Dermis microvascular lymphatic vessel endothelial cell (primary cell): ENCODE results near the gene LELP1. TPM values are rescaled to one million over a fixed set of nuclear protein-coding genes. Genes with fewer than 3 reads are reported as not detected.

ENCODE experiments used
- DNase-seq, 2 donors: peaks; one replicate each; pipeline versions ENCODE4 v3.0.0 to v3.0.0-alpha.2; 2010; ENCODE audit warnings: low read depth in 2 of 2
- total RNA-seq: library from RNA; depleted of rRNA; stranded (reverse); fragments of >200 nt; gene quantifications from 2 replicates; pipeline ENCODE4 v1.2.1, GENCODE V29; 2014

The LELP1 gene
- total RNA-seq, 1 donor from 2014 or later = not detected

DNA sequence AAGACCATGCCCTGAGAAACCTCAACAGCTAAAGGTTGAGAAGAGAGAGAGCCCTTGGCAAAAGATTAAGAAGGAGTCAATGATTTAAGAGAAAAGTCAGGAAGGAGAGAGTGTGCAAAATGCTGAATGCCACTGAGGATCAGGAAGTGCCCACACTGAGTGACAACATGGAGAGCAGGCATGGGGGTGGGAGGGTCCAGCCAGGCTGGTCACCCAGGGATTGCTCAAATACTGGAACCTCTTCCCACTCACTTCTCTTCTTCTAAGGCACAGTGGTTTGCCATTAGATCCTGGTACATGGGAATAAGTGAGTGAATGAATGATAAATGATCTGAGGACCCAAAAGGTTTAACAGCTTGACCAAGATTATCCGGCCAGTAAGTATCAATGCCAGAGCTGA, 25.3 kb downstream of the LELP1 start:
- DNase-seq = no peak

DNA sequence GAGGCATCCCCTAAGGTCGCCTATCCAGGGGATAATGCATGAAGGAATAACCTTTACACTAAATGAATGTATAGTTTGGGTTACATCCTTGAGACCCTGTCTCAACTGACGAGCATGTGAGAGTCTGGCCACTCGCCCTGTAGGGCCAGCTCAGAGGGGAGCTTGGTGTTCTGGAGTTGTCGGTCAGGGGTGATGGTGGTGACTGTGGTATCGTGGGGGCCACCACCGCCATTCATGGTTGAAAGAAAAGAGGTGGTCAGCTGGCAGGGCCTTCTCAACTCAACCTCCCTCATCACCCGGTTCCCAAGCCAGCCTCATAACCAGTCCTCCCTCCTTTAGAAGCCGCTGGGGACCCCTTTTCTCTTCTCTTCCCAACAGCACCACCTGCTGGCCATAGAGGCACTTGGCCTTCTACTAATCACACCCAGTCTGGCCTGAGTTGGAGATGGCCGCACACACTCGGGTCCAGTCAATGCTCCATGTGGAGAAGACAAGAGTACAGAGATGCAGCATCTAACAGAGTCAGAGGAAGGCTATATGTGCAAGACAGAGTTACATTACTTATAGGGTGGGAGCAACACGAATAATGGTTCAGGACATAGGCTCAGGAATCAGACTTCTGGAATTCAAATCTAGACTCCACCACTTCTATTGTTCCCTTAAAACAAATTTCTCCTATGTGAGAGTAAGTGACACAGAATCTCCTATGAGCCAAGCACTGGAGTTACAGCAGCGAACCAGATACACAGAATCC, 26.0 kb downstream of the LELP1 start:
- DNase-seq = peak in 1 of 2 donors; percentile 11

DNA sequence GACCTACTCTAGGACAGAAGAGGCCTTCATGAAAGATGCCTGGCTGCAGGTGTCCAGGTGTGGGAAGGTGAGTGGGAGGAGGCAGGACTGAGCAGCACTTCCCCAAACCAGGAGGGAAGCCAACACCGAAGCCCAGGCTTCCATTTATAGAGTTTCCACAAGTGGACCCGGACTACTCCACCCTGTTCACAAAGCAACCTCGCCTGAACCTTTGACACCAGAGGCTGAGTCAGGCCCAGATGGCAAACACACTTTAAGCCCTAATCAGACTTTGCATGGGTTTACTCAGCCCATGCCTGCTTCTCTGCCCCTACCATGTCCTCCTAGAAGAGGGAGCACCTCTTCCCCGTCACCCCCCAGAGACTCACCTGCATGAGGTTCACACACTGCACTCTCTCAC, 28.1 kb downstream of the LELP1 start:
- DNase-seq = no peak

- DNase-seq = no peak
Measured at GRCh38 chr1:153231785-153232184, 28.6 kb downstream of the LELP1 start.

- DNase-seq = no peak
Measured at GRCh38 chr1:153232553-153232952, 29.3 kb downstream of the LELP1 start.

GRCh38 chr1:153233448-153233847, 30.2 kb downstream of the LELP1 start:
- no peak for DNase-seq

GRCh38 chr1:153238527-153238926, 35.3 kb downstream of the LELP1 start:
- no peak for DNase-seq

GRCh38 chr1:153242160-153242559, 38.9 kb downstream of the LELP1 start:
- DNase-seq = no peak

- DNase-seq = no peak
Measured at GRCh38 chr1:153245466-153245865, 42.2 kb downstream of the LELP1 start.

DNA sequence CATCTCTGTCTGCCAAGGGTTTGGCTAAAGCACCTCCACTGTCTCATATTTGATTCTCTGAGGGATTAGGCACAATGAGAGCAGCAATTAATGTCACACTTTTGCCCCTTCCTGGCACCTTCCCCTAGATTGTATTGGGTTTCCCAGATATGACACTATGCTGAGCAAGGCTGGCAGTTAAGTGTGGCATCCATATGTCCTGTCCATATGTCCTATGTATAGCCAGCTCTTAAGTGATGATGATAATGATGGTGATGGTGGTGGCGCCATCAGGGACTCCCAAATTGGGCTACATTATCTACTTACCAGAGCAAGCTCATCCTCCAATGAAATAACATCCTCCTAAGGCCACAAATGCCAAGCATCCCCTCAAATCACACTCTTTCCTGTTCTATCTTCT, 42.8 kb downstream of the LELP1 start:
- no peak for DNase-seq

DNA sequence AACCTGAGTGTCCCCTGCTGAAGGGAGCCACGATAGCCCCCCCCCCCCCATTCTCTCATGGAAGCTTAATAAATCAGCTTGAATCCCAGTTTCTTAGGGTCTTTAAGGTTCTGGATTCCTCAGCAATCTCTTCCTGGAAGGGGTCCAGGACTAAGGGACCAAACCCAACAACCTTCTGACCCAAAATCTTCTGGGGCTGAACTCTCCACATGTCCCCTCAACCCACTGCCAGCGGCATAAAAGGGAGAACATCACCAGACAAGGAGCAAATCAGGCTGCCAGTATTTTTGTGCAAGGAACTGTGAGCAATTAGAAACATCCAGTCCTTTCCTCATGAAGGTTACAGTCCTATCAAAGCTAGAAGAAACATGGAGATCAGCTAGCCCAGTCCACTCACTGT, 43.6 kb downstream of the LELP1 start:
- no peak for DNase-seq

DNA sequence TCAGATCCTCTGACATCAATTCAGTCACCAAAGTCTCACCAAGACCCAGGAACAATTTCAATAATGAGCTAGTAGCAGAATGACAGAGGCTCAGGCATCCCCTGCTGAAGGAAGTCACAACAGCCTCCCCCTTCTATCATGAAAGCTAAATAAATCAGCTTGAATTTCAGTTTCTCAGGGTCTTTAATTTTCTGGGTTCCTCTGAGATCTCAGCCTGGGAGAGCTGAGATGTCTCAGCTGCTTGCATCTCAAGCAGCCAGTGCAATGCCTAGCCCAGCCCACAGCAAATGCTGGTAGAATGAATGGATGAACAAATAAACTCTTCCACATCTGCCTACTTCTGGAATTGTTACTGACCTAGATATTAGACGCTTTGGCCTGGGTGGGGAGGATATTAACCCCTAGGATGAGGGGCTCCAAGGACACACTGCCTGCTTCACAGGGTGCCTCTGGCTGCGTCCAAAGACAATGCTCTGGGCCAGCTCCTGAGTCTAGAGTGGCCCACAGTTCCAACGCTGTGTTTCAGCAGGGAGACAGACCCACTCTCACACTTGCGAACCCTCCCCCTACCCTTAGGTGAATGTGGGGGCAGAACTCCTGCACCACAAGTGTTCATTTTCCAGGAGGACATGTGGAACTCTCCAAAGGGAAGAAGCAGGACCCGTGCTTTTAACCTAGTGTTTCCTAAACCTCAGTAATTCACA, 45.1 kb downstream of the LELP1 start:
- no peak for DNase-seq

DNA sequence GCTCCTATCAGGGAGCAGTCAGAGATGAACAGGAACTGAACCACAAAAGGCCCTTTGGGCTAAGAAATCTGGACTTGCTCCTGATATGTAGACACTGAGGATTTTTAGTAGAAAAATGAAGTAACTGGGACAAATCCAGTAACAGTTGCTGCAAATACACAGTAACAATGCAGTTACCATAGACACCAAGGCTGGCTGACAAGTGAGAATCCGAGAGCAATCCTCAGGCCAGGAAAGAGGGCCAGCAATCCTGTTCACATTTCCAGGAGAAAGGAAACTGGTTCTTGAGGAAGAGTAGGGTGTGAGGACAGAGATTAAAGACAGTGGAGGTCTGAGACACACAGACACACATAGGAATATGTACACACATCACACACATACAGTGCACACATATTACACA, 46.9 kb downstream of the LELP1 start:
- DNase-seq = no peak

DNA sequence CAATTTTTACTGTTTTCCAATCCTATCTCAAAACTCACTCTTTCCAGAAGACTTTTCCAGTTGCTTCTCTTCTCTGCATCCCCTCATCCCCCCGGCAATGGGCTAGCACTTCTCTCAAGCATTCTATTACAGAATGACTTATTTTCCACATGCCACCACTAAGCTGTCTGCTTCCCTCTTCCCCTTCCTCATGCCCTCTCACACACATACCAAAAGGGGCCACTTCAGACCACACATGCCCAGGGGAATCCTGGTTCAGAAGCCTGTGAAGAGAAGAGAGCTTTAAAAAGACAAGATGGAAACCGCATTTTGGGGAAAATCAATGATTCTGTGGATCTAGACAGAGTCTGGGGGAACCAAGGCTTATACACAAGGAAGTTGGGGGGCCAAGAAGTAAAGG, 47.9 kb downstream of the LELP1 start:
- DNase-seq = no peak

DNA sequence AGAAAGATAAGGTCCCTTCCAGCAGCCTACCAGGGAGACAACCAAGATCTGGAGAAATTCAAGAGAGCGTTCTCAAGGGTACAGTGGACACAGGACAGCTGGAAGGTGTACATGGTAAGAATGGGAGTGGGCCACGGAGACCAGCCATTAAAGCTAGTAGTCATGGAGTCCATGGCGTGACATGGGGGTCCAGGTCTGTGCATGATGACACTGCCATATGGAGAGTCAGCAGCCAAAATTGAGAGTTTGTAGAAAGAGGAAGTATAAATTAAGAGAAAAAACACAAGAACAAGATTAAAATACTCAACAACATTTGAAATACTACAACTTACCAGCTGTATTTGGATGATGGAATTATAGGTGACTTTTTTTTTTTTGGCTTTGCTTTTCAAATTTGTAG, 48.3 kb downstream of the LELP1 start:
- no peak for DNase-seq

- DNase-seq = no peak
Measured at GRCh38 chr1:153251988-153252387, 48.8 kb downstream of the LELP1 start.

- no peak for DNase-seq
Measured at GRCh38 chr1:153253076-153253475, 49.8 kb downstream of the LELP1 start.

DNA sequence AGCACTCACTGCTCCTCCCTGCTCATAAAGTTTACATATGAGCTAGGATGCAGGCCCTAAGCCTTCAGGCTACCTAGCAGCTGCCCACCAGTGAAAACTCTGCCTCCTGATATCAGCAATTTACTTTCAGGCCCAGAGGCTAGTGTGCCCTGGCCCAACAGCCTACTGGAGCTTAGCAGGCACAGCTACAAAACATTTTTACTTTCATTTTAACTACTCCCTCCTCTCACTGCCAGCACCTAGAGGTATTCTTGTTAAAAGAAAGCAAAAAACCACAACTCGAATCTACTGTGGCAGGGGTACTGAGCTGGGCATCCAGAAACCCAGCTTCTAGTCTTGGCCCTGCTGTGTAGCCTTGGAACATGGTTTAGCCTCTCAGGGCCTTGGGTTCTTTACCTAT, 50.5 kb downstream of the LELP1 start:
- DNase-seq = no peak

Other genes starting within 250 kb of the LELP1 start
- not detected in 2 replicates for gene SPRR4, start 232.8 kb upstream of the LELP1 start, total RNA-seq
- gene SPRR1A, start 219.3 kb upstream of the LELP1 start, total RNA-seq = not detected in 2 replicates
- not detected in 2 replicates for gene SPRR3, start 201.7 kb upstream of the LELP1 start, total RNA-seq
- gene SPRR1B, start 172.2 kb upstream of the LELP1 start, total RNA-seq = not detected in 2 replicates
- gene SPRR2D, start 162.3 kb upstream of the LELP1 start, total RNA-seq = not detected in 2 replicates
- gene SPRR2A, start 145.9 kb upstream of the LELP1 start, total RNA-seq = not detected in 2 replicates
- not detected in 2 replicates for gene SPRR2B, start 131.8 kb upstream of the LELP1 start, total RNA-seq
- gene SPRR2E, start 108.9 kb upstream of the LELP1 start, total RNA-seq = not detected in 2 replicates
- gene SPRR2F, start 89.9 kb upstream of the LELP1 start, total RNA-seq = not detected in 2 replicates
- not detected in 2 replicates for gene SPRR2G, start 52.5 kb upstream of the LELP1 start, total RNA-seq
- gene PRR9, start 14.2 kb downstream of the LELP1 start, total RNA-seq = under 0.01 TPM in 1 of 2 replicates, not detected in the other
- gene LORICRIN, start 56.3 kb downstream of the LELP1 start, total RNA-seq = not detected in 2 replicates
- gene PGLYRP3, start 109.5 kb downstream of the LELP1 start, total RNA-seq = not detected in 2 replicates
- gene PGLYRP4, start 145.4 kb downstream of the LELP1 start, total RNA-seq = not detected in 2 replicates
- 0.25 and 0.90 TPM in 2 replicates for gene S100A9, start 154.4 kb downstream of the LELP1 start, total RNA-seq
- not detected in 2 replicates for gene S100A12, start 172.2 kb downstream of the LELP1 start, total RNA-seq
- gene S100A8, start 187.6 kb downstream of the LELP1 start, total RNA-seq = not detected in 2 replicates
- gene S100A7A, start 213.1 kb downstream of the LELP1 start, total RNA-seq = not detected in 2 replicates